Body of pancreas (tissue), 4 donors: ENCODE data around the gene NUP155. TPM values are rescaled to one million over a fixed set of nuclear protein-coding genes. Genes with fewer than 3 reads are reported as not detected.

Source experiments
- ATAC-seq: fragments of 150-250 bp; one replicate; pipeline ENCODE4 v1.9.1; 2016
- DNase-seq, 4 donors: peaks; one replicate each; pipeline ENCODE4 v3.0.0-alpha.2; 2019
- H3K27ac ChIP-seq, 4 donors: fragments of 200-600 bp; sonication (generic); 1 replicate in 3 of 4; 2 replicates in 1 of 4; pipeline versions ENCODE4 v1.5.1 to v1.6.1; 2016 to 2019; ENCODE audit warnings: mild to moderate bottlenecking in 1 of 4, mixed read lengths in 1 of 4, moderate library complexity in 1 of 4
- H3K27me3 ChIP-seq, 2 donors: fragments of 200-600 bp; sonication (generic); one replicate each; pipeline ENCODE4 v1.6.0; 2016; ENCODE audit warnings: mild to moderate bottlenecking in 1 of 2
- H3K36me3 ChIP-seq, 2 donors: fragments of 200-600 bp; sonication (generic); replicated peaks in 1 of 2; 2 replicates each; pipeline ENCODE4 v1.5.1; 2016; ENCODE audit warnings: low read depth in 2 of 2; ENCODE audit not compliant: insufficient read depth in 1 of 2
- H3K4me1 ChIP-seq: fragments of 200-600 bp; sonication (generic); one replicate; pipeline ENCODE4 v1.6.0; 2016
- H3K4me3 ChIP-seq, 2 donors: fragments of 200-600 bp; sonication (generic); 1 replicate in 1 of 2; 2 replicates in 1 of 2; pipeline ENCODE4 v1.5.1; 2016 to 2019
- H3K9me3 ChIP-seq, 3 donors: fragments of 200-600 bp; sonication (generic); 1 replicate in 2 of 3; 2 replicates in 1 of 3; pipeline ENCODE4 v1.5.1; 2016
- CTCF ChIP-seq, 7 experiments: fragments of 450-650 bp in 4 of 7; fragments of 200-600 bp in 3 of 7; sonication (generic) in 3 of 7; IDR thresholded peaks; one replicate each; pipeline ENCODE4 v1.5.1; 2016 to 2019; ENCODE audit warnings: antibody characterized with exemption in 7 of 7
- POLR2A ChIP-seq, 3 donors: fragments of 450-650 bp; IDR thresholded peaks; one replicate each; pipeline ENCODE4 v1.6.1; 2016; ENCODE audit warnings: antibody characterized with exemption in 3 of 3, mild to moderate bottlenecking in 2 of 3
- WGBS, 2 donors: methylation state at CpG; one replicate each; pipeline ENCODE4 v1.1.5; 2017; 5-methylcytosine and 5-hydroxymethylcytosine counted together
- intact Hi-C: fragments of 100-400 bp; cut with DNase I; formaldehyde crosslinking; loops from one replicate; pipeline ENCODE4 v1.15.1; 2023
- total RNA-seq, 2 donors: library from RNA; depleted of rRNA; stranded (reverse); fragments of >200 nt; gene quantifications; one replicate each; pipeline ENCODE4 v1.1.0, GENCODE V29; 2016

Gene NUP155
- total RNA-seq, 2 donors from 2014 or later: 10.2 to 10.6 TPM

DNA sequence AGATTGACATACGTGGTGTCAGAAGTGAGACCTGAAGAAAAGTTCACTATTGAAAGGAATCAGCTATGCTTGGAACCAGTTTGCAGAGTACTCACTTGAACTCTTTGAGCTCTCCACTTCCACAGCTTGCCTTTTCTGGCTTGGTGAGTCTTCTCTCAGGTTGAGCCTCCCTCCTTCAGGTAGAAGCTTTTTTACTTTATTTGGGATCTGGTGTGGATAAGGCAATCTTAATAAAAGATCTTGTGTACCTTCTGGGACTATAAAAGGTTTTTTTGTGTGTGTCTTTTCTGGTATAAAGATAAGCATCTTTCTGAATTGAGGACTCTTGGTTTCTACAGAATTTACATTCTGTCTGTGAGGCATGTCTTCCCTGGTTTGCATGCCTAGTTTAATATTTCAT, 116.3 kb downstream of the NUP155 start:
- 91 to 100% methylated on average over 1 of the region's 1 CpG for WGBS, 2 donors
- H3K27me3 ChIP-seq: no peaks in the 10 kb centered on the region
- no peak overlapping the region for H3K4me3 ChIP-seq
- no peaks in the 10 kb centered on the region for H3K9me3 ChIP-seq
- no peaks in the 10 kb centered on the region for H3K36me3 ChIP-seq
- intact Hi-C loops: no loop called here
- no peak for TF ChIP-seq CTCF (IDR thresholded peaks at IDR 0.05)
- no peak for TF ChIP-seq POLR2A (IDR thresholded peaks at IDR 0.05)
- ATAC-seq: no peak
- peaks cover 6% of the 10 kb centered on the region for H3K4me1 ChIP-seq
- H3K27ac ChIP-seq: no peak overlapping the region
- DNase-seq: no peak

- DNase-seq (no peak), ATAC-seq (no peak)
- no peaks in the 10 kb centered on the region for H3K36me3 ChIP-seq
- TF ChIP-seq POLR2A (IDR thresholded peaks at IDR 0.05) (no peak), CTCF (IDR thresholded peaks at IDR 0.05) (no peak)
- H3K27me3 ChIP-seq: no peaks in the 10 kb centered on the region
- H3K27ac ChIP-seq: no peak overlapping the region
- H3K4me1 ChIP-seq: peaks cover 26% of the 10 kb centered on the region
- H3K9me3 ChIP-seq: no peaks in the 10 kb centered on the region
- no peak overlapping the region for H3K4me3 ChIP-seq
- intact Hi-C loops: no loop called here
Measured at GRCh38 chr5:37251665-37252064, 119.2 kb downstream of the NUP155 start.

DNA sequence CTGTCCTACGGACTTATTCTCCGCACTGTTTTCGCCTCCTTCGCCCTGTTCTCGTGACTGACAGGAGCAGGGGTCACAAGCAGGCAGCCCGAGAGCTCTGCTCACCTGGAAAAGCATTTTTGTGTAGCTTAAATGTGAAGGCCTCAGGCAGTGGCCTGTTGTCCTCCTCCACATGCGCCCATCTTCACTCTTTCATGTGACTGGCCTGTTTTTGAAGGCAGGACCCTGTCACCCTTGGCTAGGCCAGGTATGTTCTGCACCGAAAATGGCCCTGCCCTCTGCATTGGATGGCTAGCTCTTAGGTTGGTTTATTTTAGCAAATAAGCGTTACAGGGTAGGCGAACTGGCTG, 121.1 kb downstream of the NUP155 start:
- peaks cover 28% of the 10 kb centered on the region for H3K4me1 ChIP-seq
- DNase-seq (peak in 1 of 4 donors; percentile 14), ATAC-seq (peak; percentile 2)
- no peaks in the 10 kb centered on the region for H3K9me3 ChIP-seq
- no peaks in the 10 kb centered on the region for H3K36me3 ChIP-seq
- H3K4me3 ChIP-seq: peak overlapping the region; percentile 77 to 80
- TF ChIP-seq CTCF (IDR thresholded peaks at IDR 0.05) (no peak), POLR2A (IDR thresholded peaks at IDR 0.05) (no peak)
- 29 to 46% methylated on average over 8 to 10 of the region's 10 CpGs for WGBS, 2 donors
- peak overlapping the region; percentile 77 to 92 (median 90) for H3K27ac ChIP-seq
- intact Hi-C loops: no loop called here
- H3K27me3 ChIP-seq: no peaks in the 10 kb centered on the region

DNA sequence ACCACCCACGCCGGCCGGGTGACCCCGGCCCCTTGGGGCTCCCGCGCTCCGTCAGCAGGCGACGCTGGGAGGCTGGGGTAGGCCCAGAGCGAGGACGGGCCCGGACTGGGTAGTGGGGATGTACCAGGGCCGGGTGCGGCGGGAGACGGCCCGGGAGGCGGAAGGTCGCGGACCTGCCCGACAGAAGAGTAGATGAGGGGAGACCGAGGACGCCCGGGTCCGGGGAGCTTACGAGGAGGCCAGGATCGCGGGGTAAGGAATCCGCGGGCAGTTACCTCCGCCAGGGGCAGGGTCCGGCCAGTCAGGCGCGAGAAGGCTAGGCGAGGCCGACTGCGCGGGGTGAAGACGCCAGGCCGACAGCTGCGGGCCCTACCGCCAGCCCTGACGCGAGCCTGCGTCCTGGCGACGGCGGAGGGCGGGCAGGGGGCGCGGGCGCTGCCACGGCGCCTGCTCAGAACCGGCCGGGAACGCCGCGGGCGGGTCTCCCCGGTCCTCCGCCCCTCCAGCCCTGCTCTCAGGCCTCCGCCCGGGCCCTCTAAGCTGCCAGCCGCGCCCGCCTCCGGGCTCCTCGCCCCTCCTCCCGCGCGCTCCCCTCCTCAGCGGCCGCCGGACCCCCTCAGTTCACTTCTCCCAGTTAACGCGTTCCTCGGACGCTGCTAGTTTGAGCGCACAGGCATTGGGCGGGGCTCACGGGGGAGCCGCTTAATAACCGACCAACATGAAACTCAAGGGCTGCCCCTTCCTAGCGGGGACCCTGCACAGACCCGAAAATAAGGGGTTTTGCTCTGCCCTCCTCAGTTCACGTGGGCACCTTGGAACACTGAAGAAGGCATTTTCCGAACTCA, 121.7 kb downstream of the NUP155 start, which contains the start of gene CPLANE1:
TSS of gene CPLANE1 (minus strand) at position 407 of the 845 bp plus-strand sequence. CDS start 1,678 bp downstream, outside the sequence.
- 1% methylated on average over 24 to 88 of the region's 88 CpGs for WGBS, 2 donors
- DNase-seq: peak; percentile 77 to 85 (median 80)
- TF ChIP-seq CTCF (IDR thresholded peaks at IDR 0.05): peak in 2 of 7 experiments; percentile 16 to 26
- peak; percentile 85 to 91 (median 87) for TF ChIP-seq POLR2A (IDR thresholded peaks at IDR 0.05)

More for the DNA sequence above, 121.7 kb downstream of the NUP155 start, which contains the start of gene CPLANE1:
- peak within 1 kb of the TSS; percentile 77 to 92 (median 90) for H3K27ac ChIP-seq
- peak within 1 kb of the TSS; percentile 77 to 80 for H3K4me3 ChIP-seq
- no peaks in the 10 kb centered on the region for H3K9me3 ChIP-seq
- no peaks in the 10 kb centered on the region for H3K36me3 ChIP-seq
- H3K27me3 ChIP-seq: no peaks in the 10 kb centered on the region
- intact Hi-C loops: no loop called here
- ATAC-seq: peak; percentile 94
- H3K4me1 ChIP-seq: peaks cover 28% of the 10 kb centered on the region
